HCT116 (cell line): ENCODE measurements around the gene SMIM20. TPM values are rescaled to one million over a fixed set of nuclear protein-coding genes. Genes with fewer than 3 reads are reported as not detected.

Experiments used
- ATAC-seq: fragments of 200-7000 bp; cut with Tn5 transposase; 2 replicates; pipeline ENCODE4 v1.9.1; 2020; ENCODE audit warnings: mild to moderate bottlenecking, moderate library complexity
- Bru-seq: library from RNA; stranded (reverse); fragments of 400-500 nt; gene quantifications from one replicate; lab custom pipeline; 2021; lab: Mats Ljungman, UMichigan
- BruChase-seq, 2 experiments: library from RNA; stranded (reverse); fragments of 400-500 nt; gene quantifications; one replicate each; lab custom pipeline; 2021; lab: Mats Ljungman, UMichigan
- BruUV-seq: library from RNA; stranded (reverse); fragments of 400-500 nt; replicated peaks from 2 replicates; lab custom pipeline; 2021; lab: Mats Ljungman, UMichigan
- CTCF ChIA-PET: fragments of 300-600 bp; sonication (Branson Sonifier 250); formaldehyde crosslinking; loops from one replicate; lab custom pipeline; 2021; ENCODE audit warnings: antibody characterized with exemption; lab: Charles Lee
- POLR2A ChIA-PET: fragments of 300-600, 350-600 bp; sonication (Branson Sonifier 250); formaldehyde crosslinking; loops from one replicate; lab custom pipeline; 2021; ENCODE audit warnings: antibody characterized with exemption; lab: Charles Lee
- RAD21 ChIA-PET, 2 experiments: fragments of 300-600 bp; sonication (Branson Sonifier 250); formaldehyde crosslinking; loops; one replicate each; lab custom pipeline; 2023; ENCODE audit warnings: low total read pairs in 2 of 2; ENCODE audit not compliant: uncharacterized antibody in 2 of 2, unreplicated experiment in 2 of 2, low non-redundant PET in 1 of 2; lab: Charles Lee
- DNase-seq: peaks from one replicate; pipeline ENCODE4 v3.0.0-alpha.2; 2010; ENCODE audit warnings: low read depth, low spot score
- H2AFZ ChIP-seq: fragments of 200-600 bp; shearing (Covaris generic), sonication (generic); 2 replicates; pipeline ENCODE4 v1.6.1; 2017; ENCODE audit warnings: low read depth, mixed run types, mixed read lengths, antibody characterized with exemption, low read length; ENCODE audit not compliant: poor library complexity, severe bottlenecking
- H3K27ac ChIP-seq: 2 replicates; pipeline ENCODE4 v1.5.1; 2012; ENCODE audit warnings: low read depth, low read length
- H3K27me3 ChIP-seq: fragments of 200-600 bp; sonication (generic); 2 replicates; pipeline ENCODE4 v1.6.1; 2016; ENCODE audit warnings: mixed run types, low read length, mixed read lengths; ENCODE audit not compliant: insufficient read depth
- H3K36me3 ChIP-seq, 2 experiments: fragments of 200-500 bp in 1 of 2; fragments of 200-600 bp in 1 of 2; sonication (Bioruptor generic) in 1 of 2; sonication (generic) in 1 of 2; 2 replicates each; pipeline versions ENCODE4 v1.5.1 to v1.6.1; 2014 to 2016; ENCODE audit warnings: low read length in 2 of 2, inconsistent platforms in 1 of 2, mixed read lengths in 1 of 2, mixed run types in 1 of 2; ENCODE audit not compliant: insufficient read depth in 2 of 2, control insufficient read depth in 1 of 2
- H3K4me1 ChIP-seq, 2 experiments: fragments of 200-600 bp in 1 of 2; sonication (generic) in 1 of 2; 2 replicates each; pipeline versions ENCODE4 v1.5.1 to v1.6.1; 2012 to 2017; ENCODE audit warnings: low read length in 2 of 2, inconsistent platforms in 1 of 2, mild to moderate bottlenecking in 1 of 2, mixed read lengths in 1 of 2, mixed run types in 1 of 2, moderate library complexity in 1 of 2; ENCODE audit not compliant: insufficient read depth in 2 of 2, control insufficient read depth in 1 of 2
- H3K4me2 ChIP-seq: fragments of 200-600 bp; sonication (generic); 2 replicates; pipeline ENCODE4 v1.6.1; 2017; ENCODE audit warnings: mixed run types, low read length, mixed read lengths
- H3K4me3 ChIP-seq, 2 experiments: fragments of 200-600 bp in 1 of 2; sonication (generic) in 1 of 2; replicated peaks in 1 of 2; 2 replicates each; pipeline ENCODE4 v1.5.1; 2011 to 2016; ENCODE audit warnings: low read length in 2 of 2, control low read depth in 1 of 2, low read depth in 1 of 2, mild to moderate bottlenecking in 1 of 2, mixed read lengths in 1 of 2, mixed run types in 1 of 2
- H3K79me2 ChIP-seq: fragments of 200-600 bp; sonication (generic); 2 replicates; pipeline ENCODE4 v1.6.1; 2017; ENCODE audit warnings: mild to moderate bottlenecking, mixed run types, low read length, moderate library complexity, mixed read lengths; ENCODE audit not compliant: insufficient read depth
- H3K9ac ChIP-seq: fragments of 200-600 bp; sonication (generic); 2 replicates; pipeline ENCODE4 v1.6.1; 2016; ENCODE audit warnings: low read length, mixed read lengths
- H3K9me2 ChIP-seq: fragments of 200-600 bp; sonication (generic), shearing (Covaris generic); 2 replicates; pipeline ENCODE4 v1.6.1; 2017; ENCODE audit warnings: mixed run types, mild to moderate bottlenecking, moderate library complexity; ENCODE audit not compliant: insufficient read depth
- H3K9me3 ChIP-seq, 2 experiments: fragments of 200-500 bp in 1 of 2; fragments of 200-600 bp in 1 of 2; sonication (Bioruptor generic) in 1 of 2; sonication (generic) in 1 of 2; 2 replicates each; pipeline ENCODE4 v1.6.1; 2014 to 2017; ENCODE audit warnings: low read length in 2 of 2, mixed read lengths in 2 of 2, inconsistent platforms in 1 of 2, low read depth in 1 of 2, mild to moderate bottlenecking in 1 of 2, mixed run types in 1 of 2, moderate library complexity in 1 of 2; ENCODE audit not compliant: control insufficient read depth in 1 of 2, insufficient read depth in 1 of 2
- H4K20me1 ChIP-seq: fragments of 200-600 bp; sonication (generic), shearing (Covaris generic); 2 replicates; pipeline ENCODE4 v1.6.1; 2017; ENCODE audit warnings: mixed run types, mild to moderate bottlenecking, moderate library complexity; ENCODE audit not compliant: insufficient read depth
- CEBPB ChIP-seq: IDR thresholded peaks from 2 replicates; pipeline ENCODE4 v1.6.1; 2012; ENCODE audit warnings: low read depth
- EGR1 ChIP-seq: IDR thresholded peaks from 2 replicates; pipeline ENCODE4 v1.6.1; 2012; ENCODE audit warnings: low read depth
- ELF1 ChIP-seq: IDR thresholded peaks from 2 replicates; pipeline ENCODE4 v1.6.1; 2012; ENCODE audit warnings: low read depth, borderline replicate concordance
- EZH2 ChIP-seq: fragments of 200-600 bp; sonication (generic); IDR thresholded peaks from 2 replicates; pipeline ENCODE4 v1.6.1; 2017; ENCODE audit warnings: antibody characterized with exemption, mixed run types
- FOSL1 ChIP-seq: IDR thresholded peaks from 2 replicates; pipeline ENCODE4 v1.6.1; 2012; ENCODE audit warnings: low read depth
- JUND ChIP-seq: IDR thresholded peaks from 2 replicates; pipeline ENCODE4 v1.6.1; 2012
- POLR2A ChIP-seq: IDR thresholded peaks from 2 replicates; pipeline ENCODE4 v1.7.0; 2011; ENCODE audit warnings: borderline replicate concordance; ENCODE audit not compliant: insufficient read depth, insufficient read length; ENCODE audit errors: extremely low read depth
- POLR2AphosphoS5 ChIP-seq: IDR thresholded peaks from 2 replicates; pipeline ENCODE4 v1.6.1; 2011; ENCODE audit warnings: mild to moderate bottlenecking, low read depth, low read length, moderate library complexity
- RAD21 ChIP-seq: IDR thresholded peaks from 2 replicates; pipeline ENCODE4 v1.6.1; 2012; ENCODE audit warnings: low read depth, mild to moderate bottlenecking
- SIN3A ChIP-seq: IDR thresholded peaks from 2 replicates; pipeline ENCODE4 v1.6.1; 2012; ENCODE audit warnings: low read depth
- SP1 ChIP-seq: IDR thresholded peaks from 2 replicates; pipeline ENCODE4 v1.6.1; 2012; ENCODE audit warnings: low read depth
- SRF ChIP-seq: IDR thresholded peaks from 2 replicates; pipeline ENCODE4 v1.6.1; 2012; ENCODE audit warnings: low read depth
- TCF7L2 ChIP-seq: IDR thresholded peaks from 2 replicates; pipeline ENCODE4 v1.7.0; 2011; ENCODE audit warnings: borderline replicate concordance, inconsistent platforms; ENCODE audit not compliant: insufficient read depth, insufficient read length; ENCODE audit errors: extremely low read depth
- YY1 ChIP-seq: IDR thresholded peaks from 2 replicates; pipeline ENCODE4 v1.6.1; 2011; ENCODE audit warnings: low read length, low read depth, moderate library complexity, mild to moderate bottlenecking; ENCODE audit not compliant: insufficient replicate concordance; ENCODE audit errors: extremely low read depth
- ZFX ChIP-seq: fragments of 450-650 bp; IDR thresholded peaks from 2 replicates; pipeline ENCODE4 v1.6.1; 2017
- ZNF274 ChIP-seq: fragments of 200-500 bp; sonication (Bioruptor generic); IDR thresholded peaks from 2 replicates; pipeline ENCODE4 v1.6.1; 2014; ENCODE audit warnings: mild to moderate bottlenecking, low read depth, low read length, inconsistent platforms
- intact Hi-C: fragments of 100-400 bp; cut with micrococcal nuclease; formaldehyde crosslinking; loops from 2 replicates; pipeline ENCODE4 v1.10.0; 2022
- long read RNA-seq: library from polyadenylated mRNA; unstranded; transcript quantifications from one replicate; pipeline ENCODE4 v2.0.0, GENCODE V29; 2021; ENCODE audit not compliant: unreplicated experiment
- polyA plus RNA-seq: library from polyadenylated mRNA; unstranded; fragments of >200 nt; gene quantifications from 2 replicates; pipeline ENCODE4 v1.2.1, GENCODE V29; 2012; ENCODE audit warnings: missing spikeins
- total RNA-seq: library from RNA; stranded (reverse); gene quantifications from one replicate; pipeline ENCODE4 v1.2.1, GENCODE V29; 2021; ENCODE audit not compliant: unreplicated experiment
- TF ChIP-seq, protein P1 (sequence below): IDR thresholded peaks from 2 replicates; pipeline ENCODE4 v1.6.1; 2011; ENCODE audit warnings: mild to moderate bottlenecking, low read length, moderate library complexity; ENCODE audit not compliant: insufficient replicate concordance; ENCODE audit errors: extremely low read depth
- TF ChIP-seq, protein P2 (sequence below): IDR thresholded peaks from 2 replicates; pipeline ENCODE4 v1.6.1; 2012
- TF ChIP-seq, protein P3 (sequence below): IDR thresholded peaks from 2 replicates; pipeline ENCODE4 v1.6.1; 2012
- TF ChIP-seq, protein P4 (sequence below): IDR thresholded peaks from 2 replicates; pipeline ENCODE4 v1.6.1; 2012; ENCODE audit warnings: low read depth

SMIM20 gene
- total RNA-seq (36.9 TPM), Bru-seq, nascent RNA (percentile 81 among the genes with signal in this experiment), BruChase-seq, experiment 1, labeled RNA remaining after a 6-hour chase (percentile 80 among the genes with signal in this experiment), BruChase-seq, experiment 2, labeled RNA remaining after a 2-hour chase (percentile 81 among the genes with signal in this experiment)
- 22.4 and 32.0 TPM in 2 replicates for polyA plus RNA-seq
- long read RNA-seq, transcript SMIM20-201 (3 exons, 935 nt) = major isoform, 45 of 52 reads
- long read RNA-seq, partial matches to known transcripts = 0 of 52 reads
- long read RNA-seq, other reads (novel, unspliced or antisense) = 6 of 52 reads

DNA sequence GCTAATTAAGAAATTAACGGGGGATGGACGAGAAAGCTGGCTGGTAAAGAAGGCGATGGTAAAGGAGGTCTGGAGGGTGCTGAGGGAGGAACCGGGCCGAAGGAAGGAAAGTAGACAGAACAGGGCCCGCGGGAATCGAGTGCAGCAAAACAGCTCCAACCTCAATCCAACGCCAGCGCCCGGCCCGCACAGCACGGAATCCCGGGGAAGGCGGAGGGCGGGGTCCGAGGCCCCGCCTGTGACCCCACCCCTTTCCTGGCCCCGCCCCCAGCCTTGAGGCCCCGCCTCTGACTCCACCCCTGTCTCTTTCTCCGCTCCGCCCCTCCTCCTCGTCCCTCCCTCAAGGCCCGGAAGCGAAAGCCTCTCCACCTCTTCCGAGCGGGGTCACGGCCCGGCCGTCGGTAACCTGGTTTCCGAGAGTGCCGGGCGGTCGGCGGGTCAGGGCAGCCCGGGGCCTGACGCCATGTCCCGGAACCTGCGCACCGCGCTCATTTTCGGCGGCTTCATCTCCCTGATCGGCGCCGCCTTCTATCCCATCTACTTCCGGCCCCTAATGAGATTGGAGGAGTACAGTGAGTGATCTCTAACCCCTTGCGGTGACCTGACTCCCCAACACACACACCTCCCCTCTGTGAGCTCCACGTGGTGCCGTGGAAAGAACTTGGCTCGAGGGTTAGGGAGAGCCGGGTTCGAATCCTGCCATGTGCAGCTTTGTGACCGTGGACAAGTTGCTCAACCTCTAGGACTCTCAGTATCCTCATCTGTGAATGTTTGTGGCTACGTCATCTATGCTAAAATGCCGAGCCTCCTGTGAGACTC is at the start of gene SMIM20:
Gene SMIM20 (plus strand): TSS at position 370 of the 819 bp plus-strand sequence. CDS start 94 bp downstream, at position 464.
- H3K36me3 ChIP-seq = no peaks in the 10 kb centered on the region
- H3K9ac ChIP-seq = peak within 1 kb of the TSS; percentile 80
- BruUV-seq = TSS peak; percentile 75
- peak within 1 kb of the TSS; percentile 61 to 93 for H3K4me3 ChIP-seq
- peak; percentile 78 for DNase-seq
- peaks cover 36% of the 10 kb centered on the region for H3K79me2 ChIP-seq
- peak within 1 kb of the TSS; percentile 80 for H2AFZ ChIP-seq
- H3K9me2 ChIP-seq = no peaks in the 10 kb centered on the region
- peaks cover 7 to 26% of the 10 kb centered on the region in 2 experiments; a peak in 3 of 4 replicates for H3K4me1 ChIP-seq
- H4K20me1 ChIP-seq = no peaks in the 10 kb centered on the region
- H3K27ac ChIP-seq = peak within 1 kb of the TSS; percentile 83
- ChIA-PET CTCF (interaction anchor here (1.6 kb wide), 1 partner anchor 12 kb away, joined by 5 read pairs; no protein-coding TSS in a partner anchor), RAD21 (interaction anchor here in 1 of 2 experiments (0.6 kb wide), 1 partner anchor 665 kb away, joined by 3 read pairs; no protein-coding TSS in a partner anchor), POLR2A (no interaction called here)
- intact Hi-C loops = no loop called here
- peak within 1 kb of the TSS; percentile 92 for H3K4me2 ChIP-seq
- H3K9me3 ChIP-seq = no peaks in the 10 kb centered on the region
- ATAC-seq = peak; percentile 97
- H3K27me3 ChIP-seq = no peaks in the 10 kb centered on the region
- TF ChIP-seq EZH2 = no peak
- TF ChIP-seq YY1 = peak; percentile 69
- TF ChIP-seq, protein P1, sequence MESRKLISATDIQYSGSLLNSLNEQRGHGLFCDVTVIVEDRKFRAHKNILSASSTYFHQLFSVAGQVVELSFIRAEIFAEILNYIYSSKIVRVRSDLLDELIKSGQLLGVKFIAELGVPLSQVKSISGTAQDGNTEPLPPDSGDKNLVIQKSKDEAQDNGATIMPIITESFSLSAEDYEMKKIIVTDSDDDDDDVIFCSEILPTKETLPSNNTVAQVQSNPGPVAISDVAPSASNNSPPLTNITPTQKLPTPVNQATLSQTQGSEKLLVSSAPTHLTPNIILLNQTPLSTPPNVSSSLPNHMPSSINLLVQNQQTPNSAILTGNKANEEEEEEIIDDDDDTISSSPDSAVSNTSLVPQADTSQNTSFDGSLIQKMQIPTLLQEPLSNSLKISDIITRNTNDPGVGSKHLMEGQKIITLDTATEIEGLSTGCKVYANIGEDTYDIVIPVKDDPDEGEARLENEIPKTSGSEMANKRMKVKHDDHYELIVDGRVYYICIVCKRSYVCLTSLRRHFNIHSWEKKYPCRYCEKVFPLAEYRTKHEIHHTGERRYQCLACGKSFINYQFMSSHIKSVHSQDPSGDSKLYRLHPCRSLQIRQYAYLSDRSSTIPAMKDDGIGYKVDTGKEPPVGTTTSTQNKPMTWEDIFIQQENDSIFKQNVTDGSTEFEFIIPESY = no peak
- peak; percentile 68 for TF ChIP-seq SP1
- no peak for TF ChIP-seq ZFX
- no peak for TF ChIP-seq EGR1
- TF ChIP-seq, protein P2, sequence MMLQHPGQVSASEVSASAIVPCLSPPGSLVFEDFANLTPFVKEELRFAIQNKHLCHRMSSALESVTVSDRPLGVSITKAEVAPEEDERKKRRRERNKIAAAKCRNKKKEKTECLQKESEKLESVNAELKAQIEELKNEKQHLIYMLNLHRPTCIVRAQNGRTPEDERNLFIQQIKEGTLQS = no peak
- TF ChIP-seq, protein P3, sequence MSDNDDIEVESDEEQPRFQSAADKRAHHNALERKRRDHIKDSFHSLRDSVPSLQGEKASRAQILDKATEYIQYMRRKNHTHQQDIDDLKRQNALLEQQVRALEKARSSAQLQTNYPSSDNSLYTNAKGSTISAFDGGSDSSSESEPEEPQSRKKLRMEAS = peak; percentile 94
- peak; percentile 55 for TF ChIP-seq TCF7L2
- peak; percentile 52 for TF ChIP-seq POLR2A
- no peak for TF ChIP-seq JUND
- TF ChIP-seq, protein P4, sequence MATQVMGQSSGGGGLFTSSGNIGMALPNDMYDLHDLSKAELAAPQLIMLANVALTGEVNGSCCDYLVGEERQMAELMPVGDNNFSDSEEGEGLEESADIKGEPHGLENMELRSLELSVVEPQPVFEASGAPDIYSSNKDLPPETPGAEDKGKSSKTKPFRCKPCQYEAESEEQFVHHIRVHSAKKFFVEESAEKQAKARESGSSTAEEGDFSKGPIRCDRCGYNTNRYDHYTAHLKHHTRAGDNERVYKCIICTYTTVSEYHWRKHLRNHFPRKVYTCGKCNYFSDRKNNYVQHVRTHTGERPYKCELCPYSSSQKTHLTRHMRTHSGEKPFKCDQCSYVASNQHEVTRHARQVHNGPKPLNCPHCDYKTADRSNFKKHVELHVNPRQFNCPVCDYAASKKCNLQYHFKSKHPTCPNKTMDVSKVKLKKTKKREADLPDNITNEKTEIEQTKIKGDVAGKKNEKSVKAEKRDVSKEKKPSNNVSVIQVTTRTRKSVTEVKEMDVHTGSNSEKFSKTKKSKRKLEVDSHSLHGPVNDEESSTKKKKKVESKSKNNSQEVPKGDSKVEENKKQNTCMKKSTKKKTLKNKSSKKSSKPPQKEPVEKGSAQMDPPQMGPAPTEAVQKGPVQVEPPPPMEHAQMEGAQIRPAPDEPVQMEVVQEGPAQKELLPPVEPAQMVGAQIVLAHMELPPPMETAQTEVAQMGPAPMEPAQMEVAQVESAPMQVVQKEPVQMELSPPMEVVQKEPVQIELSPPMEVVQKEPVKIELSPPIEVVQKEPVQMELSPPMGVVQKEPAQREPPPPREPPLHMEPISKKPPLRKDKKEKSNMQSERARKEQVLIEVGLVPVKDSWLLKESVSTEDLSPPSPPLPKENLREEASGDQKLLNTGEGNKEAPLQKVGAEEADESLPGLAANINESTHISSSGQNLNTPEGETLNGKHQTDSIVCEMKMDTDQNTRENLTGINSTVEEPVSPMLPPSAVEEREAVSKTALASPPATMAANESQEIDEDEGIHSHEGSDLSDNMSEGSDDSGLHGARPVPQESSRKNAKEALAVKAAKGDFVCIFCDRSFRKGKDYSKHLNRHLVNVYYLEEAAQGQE = no peak
- no peak for TF ChIP-seq CEBPB
- TF ChIP-seq SRF = no peak
- peak; percentile 47; the same call in 1 of the 2 replicates for TF ChIP-seq ELF1
- peak; percentile 89 for TF ChIP-seq POLR2AphosphoS5
- TF ChIP-seq ZNF274 = no peak
- no peak for TF ChIP-seq RAD21
- TF ChIP-seq FOSL1 = no peak
- TF ChIP-seq SIN3A = peak; percentile 65; the same call in 1 of the 2 replicates
